ENCODE results near the gene GAPDHS.

DNA sequence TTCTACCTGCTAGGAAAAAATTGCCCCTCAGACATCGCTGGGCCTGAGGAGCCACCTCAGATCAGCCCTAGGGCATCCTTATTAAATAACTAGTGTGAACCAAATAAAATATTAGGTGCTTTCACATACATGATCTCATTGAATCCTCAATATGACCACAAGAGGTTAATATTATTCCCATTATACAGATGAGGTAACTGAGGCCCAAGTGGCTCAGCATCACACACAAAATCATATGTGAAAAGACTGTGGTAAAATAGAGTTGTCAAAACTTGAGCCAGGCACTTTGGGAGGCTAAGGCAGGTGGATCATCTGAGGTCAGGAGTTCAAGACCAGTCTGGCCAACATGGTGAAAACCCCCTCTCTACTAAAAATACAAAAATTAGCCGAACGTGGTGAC, 16.9 kb upstream of the GAPDHS start:
- TF ChIP-seq, protein P1, sequence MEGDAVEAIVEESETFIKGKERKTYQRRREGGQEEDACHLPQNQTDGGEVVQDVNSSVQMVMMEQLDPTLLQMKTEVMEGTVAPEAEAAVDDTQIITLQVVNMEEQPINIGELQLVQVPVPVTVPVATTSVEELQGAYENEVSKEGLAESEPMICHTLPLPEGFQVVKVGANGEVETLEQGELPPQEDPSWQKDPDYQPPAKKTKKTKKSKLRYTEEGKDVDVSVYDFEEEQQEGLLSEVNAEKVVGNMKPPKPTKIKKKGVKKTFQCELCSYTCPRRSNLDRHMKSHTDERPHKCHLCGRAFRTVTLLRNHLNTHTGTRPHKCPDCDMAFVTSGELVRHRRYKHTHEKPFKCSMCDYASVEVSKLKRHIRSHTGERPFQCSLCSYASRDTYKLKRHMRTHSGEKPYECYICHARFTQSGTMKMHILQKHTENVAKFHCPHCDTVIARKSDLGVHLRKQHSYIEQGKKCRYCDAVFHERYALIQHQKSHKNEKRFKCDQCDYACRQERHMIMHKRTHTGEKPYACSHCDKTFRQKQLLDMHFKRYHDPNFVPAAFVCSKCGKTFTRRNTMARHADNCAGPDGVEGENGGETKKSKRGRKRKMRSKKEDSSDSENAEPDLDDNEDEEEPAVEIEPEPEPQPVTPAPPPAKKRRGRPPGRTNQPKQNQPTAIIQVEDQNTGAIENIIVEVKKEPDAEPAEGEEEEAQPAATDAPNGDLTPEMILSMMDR (IDR thresholded peaks at IDR 0.05) = no peak
- no peak for TF ChIP-seq POLR2A (IDR thresholded peaks at IDR 0.05)
- TF ChIP-seq EP300 (IDR thresholded peaks at IDR 0.05) = no peak
- TF ChIP-seq POLR2AphosphoS5 (IDR thresholded peaks at IDR 0.05) = no peak

All from gastroesophageal sphincter (tissue), 3 donors.